ENCODE results near the gene CELF5. TPM values are rescaled to one million over a fixed set of nuclear protein-coding genes. Genes with fewer than 3 reads are reported as not detected.

Gene CELF5
- total RNA-seq, 1 donor from 2014 or later, result not detected

DNA sequence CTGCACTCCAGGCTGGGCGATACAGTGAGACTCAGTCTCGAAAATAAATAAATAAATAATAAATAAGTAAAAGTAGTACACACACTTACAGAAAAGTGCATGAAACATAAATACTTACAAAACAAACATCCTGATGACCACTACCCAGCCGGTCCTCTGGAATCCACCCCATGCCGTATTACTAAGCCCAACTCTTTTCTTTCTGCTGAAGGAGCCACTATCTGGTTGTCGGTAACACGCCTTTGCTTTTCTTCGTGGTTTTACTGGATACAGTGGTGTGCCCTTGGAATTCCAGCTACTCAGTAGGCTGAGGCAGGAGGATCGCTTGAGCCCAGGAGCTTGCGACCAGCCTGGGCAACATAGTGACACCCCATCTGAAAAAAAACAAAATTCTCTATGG, 39.4 kb downstream of the CELF5 start:
- Histone ChIP-seq H3K36me3 (no peaks in the 10 kb centered on the region), H3K27ac (no peak overlapping the region), H3K4me1 (no peaks in the 10 kb centered on the region), H3K27me3 (ENCODE audit: low read depth) (peaks cover 17% of the 10 kb centered on the region), H3K4me3 (no peak overlapping the region), H3K9me3 (no peaks in the 10 kb centered on the region)
- intact Hi-C loops (cut with DNase I), result no loop called here
- TF ChIP-seq, protein P1, sequence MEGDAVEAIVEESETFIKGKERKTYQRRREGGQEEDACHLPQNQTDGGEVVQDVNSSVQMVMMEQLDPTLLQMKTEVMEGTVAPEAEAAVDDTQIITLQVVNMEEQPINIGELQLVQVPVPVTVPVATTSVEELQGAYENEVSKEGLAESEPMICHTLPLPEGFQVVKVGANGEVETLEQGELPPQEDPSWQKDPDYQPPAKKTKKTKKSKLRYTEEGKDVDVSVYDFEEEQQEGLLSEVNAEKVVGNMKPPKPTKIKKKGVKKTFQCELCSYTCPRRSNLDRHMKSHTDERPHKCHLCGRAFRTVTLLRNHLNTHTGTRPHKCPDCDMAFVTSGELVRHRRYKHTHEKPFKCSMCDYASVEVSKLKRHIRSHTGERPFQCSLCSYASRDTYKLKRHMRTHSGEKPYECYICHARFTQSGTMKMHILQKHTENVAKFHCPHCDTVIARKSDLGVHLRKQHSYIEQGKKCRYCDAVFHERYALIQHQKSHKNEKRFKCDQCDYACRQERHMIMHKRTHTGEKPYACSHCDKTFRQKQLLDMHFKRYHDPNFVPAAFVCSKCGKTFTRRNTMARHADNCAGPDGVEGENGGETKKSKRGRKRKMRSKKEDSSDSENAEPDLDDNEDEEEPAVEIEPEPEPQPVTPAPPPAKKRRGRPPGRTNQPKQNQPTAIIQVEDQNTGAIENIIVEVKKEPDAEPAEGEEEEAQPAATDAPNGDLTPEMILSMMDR (IDR thresholded peaks at IDR 0.05), result no peak
- ATAC-seq, result no peak
- DNase-seq, result no peak

DNA sequence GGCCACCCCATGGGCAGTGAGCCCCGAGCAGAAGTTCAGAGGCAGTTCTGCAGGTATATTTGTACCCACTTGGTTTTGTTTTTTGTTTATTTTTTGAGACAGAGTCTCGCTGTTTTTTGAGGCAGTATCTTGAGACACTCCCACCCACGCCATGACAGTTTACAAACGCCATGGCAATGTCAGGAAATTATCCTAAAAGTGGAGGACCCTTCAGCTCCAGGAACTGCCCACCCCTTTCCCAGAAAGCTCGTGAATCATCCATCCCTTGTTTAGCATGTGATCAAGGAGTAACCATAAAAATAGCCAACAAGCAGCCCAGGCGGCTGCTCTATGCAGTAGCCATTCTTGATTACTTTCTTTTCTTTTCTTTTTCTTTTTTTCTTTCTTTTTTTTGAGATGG, 41.0 kb downstream of the CELF5 start:
- Histone ChIP-seq H3K27me3 (ENCODE audit: low read depth) (peaks cover 23% of the 10 kb centered on the region), H3K9me3 (no peaks in the 10 kb centered on the region), H3K27ac (no peak overlapping the region), H3K36me3 (no peaks in the 10 kb centered on the region), H3K4me3 (no peak overlapping the region), H3K4me1 (no peaks in the 10 kb centered on the region)
- no peak for ATAC-seq
- no peak for DNase-seq
- TF ChIP-seq, protein P1 (IDR thresholded peaks at IDR 0.05), result no peak
- intact Hi-C loops (cut with DNase I), result no loop called here

DNA sequence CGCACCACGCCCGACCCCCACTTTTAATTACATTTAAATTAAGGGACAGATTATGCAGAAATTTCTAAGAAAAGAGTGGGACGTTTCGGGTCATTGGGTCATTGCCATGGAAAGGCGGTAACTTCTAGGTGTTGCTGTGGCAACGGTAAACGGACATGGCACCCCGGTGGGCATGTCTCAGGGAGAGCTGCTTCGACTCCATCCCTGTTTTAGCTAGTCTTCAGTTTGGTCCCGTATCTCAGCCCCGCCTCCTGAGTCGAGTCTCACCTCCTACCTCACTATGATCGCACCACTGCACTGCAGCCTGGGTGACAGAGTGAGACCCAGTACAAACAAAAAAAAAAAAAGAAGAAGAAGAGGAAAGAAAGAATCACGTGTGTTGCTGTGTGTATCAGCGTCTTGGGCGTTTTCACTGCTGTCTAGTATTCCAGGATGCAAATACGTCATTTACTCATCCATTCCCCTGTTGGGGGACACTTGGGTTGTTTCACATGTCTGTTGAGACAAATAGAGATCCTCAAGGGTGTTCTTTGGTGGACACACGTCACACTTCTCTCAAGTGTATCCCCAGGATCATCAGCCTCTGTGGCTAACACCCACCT, 41.7 kb downstream of the CELF5 start:
- DNase-seq (no peak), ATAC-seq (no peak)
- intact Hi-C loops (cut with DNase I), result no loop called here
- H3K4me1 ChIP-seq, result no peaks in the 10 kb centered on the region
- H3K27me3 ChIP-seq (ENCODE audit: low read depth), result peaks cover 30% of the 10 kb centered on the region
- no peaks in the 10 kb centered on the region for H3K9me3 ChIP-seq
- no peak overlapping the region for H3K27ac ChIP-seq
- H3K36me3 ChIP-seq, result no peaks in the 10 kb centered on the region
- no peak overlapping the region for H3K4me3 ChIP-seq
- TF ChIP-seq, protein P1 (IDR thresholded peaks at IDR 0.05), result no peak

DNA sequence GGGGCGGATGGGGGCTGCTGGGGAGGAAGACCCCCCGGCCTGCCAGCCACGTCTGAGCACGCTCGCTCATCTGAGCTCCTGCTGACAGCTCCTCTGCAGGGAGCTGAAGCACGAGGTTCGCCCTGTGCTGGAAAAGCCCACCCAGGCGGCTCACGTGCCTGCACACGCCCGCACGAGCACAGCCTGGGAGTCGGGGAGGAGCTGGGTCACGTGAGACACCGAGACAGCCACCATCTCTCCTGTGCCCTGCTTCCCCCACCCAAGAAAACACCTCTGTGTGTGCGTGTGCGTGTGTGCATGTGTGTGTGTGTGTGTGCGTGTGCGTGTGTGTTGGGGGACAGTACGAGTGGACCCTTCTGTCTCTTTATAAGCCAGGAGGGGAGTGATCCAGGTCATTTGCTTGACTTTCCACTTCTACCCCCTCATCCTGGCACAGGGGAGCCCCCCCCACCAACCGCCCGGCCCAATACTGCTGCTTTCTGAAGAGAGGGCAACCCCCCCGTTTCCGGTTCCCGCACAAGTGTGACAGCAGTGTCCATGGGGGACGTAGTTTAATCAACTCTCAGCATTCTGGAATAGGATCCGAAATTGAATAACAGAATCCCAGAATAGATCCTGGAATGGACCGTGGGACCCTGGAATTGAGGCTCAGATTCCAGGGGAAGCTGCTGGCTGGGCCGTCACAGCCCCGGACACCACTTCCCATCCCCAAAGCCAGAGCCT, 42.5 kb downstream of the CELF5 start:
- intact Hi-C loops (cut with DNase I), result no loop called here
- Histone ChIP-seq H3K36me3 (no peaks in the 10 kb centered on the region), H3K4me3 (no peak overlapping the region), H3K27ac (no peak overlapping the region), H3K27me3 (ENCODE audit: low read depth) (peaks cover 36% of the 10 kb centered on the region), H3K4me1 (no peaks in the 10 kb centered on the region), H3K9me3 (no peaks in the 10 kb centered on the region)
- TF ChIP-seq, protein P1 (IDR thresholded peaks at IDR 0.05), result no peak
- DNase-seq (no peak), ATAC-seq (peak; percentile 16 to 21)

DNA sequence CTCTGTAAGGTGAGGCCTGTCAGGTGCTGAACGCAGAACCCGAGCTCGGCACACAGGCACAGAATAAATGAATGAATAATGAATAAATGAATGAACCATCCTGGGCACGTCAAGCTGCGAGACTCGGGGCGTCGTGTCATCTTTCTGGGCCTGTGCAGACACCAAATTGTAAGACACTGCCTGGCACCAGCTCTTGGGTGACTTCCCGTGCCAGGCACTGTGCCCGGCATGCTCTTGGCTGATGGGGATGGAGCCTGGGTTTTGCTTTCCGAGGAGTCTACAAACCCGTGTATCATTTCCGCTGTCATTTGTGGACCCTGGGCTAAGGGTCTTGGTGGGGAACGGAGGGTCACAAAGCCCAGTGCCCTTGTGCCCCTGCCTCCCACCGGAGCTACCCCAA, 43.9 kb downstream of the CELF5 start:
- intact Hi-C loops (cut with DNase I), result no loop called here
- H3K27ac ChIP-seq, result no peak overlapping the region
- H3K4me1 ChIP-seq, result no peaks in the 10 kb centered on the region
- H3K27me3 ChIP-seq (ENCODE audit: low read depth), result peaks cover 36% of the 10 kb centered on the region
- no peaks in the 10 kb centered on the region for H3K9me3 ChIP-seq
- no peak for ATAC-seq
- no peak overlapping the region for H3K4me3 ChIP-seq
- no peak for DNase-seq
- H3K36me3 ChIP-seq, result no peaks in the 10 kb centered on the region
- TF ChIP-seq, protein P1 (IDR thresholded peaks at IDR 0.05), result no peak
